ENCODE results near the gene MAPKAP1.

DNA sequence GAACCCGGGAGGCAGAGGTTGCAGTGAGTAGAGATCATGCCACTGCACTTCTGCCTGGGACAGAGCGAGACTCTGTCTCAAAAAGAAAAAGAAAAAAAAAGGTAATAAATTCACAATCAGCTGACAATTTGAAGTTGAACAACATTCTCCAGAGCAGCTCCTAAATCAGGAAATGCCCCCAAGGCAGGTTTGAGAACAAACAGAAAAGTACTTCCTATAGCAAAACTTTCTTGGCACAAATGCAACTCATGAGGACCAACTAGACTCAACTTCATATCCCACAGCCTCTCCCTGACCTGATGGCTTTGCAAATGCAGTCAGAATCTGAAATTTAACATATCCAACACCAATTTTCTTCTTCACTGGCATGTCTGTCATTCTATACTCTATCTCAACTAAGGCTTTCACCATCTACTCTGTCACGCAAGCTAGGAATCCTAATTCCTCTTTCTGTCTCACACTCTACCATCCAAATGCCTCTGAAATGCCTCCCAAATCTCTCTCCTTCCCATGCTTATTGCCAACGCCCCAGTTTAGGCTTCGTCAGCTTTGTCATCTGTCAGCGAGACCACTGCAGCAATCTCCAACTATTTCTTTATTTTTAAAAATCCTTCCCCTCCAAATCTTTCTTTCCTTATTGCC is 113.3 kb downstream of the MAPKAP1 start:
- TF ChIP-seq, protein P1, sequence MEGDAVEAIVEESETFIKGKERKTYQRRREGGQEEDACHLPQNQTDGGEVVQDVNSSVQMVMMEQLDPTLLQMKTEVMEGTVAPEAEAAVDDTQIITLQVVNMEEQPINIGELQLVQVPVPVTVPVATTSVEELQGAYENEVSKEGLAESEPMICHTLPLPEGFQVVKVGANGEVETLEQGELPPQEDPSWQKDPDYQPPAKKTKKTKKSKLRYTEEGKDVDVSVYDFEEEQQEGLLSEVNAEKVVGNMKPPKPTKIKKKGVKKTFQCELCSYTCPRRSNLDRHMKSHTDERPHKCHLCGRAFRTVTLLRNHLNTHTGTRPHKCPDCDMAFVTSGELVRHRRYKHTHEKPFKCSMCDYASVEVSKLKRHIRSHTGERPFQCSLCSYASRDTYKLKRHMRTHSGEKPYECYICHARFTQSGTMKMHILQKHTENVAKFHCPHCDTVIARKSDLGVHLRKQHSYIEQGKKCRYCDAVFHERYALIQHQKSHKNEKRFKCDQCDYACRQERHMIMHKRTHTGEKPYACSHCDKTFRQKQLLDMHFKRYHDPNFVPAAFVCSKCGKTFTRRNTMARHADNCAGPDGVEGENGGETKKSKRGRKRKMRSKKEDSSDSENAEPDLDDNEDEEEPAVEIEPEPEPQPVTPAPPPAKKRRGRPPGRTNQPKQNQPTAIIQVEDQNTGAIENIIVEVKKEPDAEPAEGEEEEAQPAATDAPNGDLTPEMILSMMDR (IDR thresholded peaks at IDR 0.05; ENCODE audit: insufficient read depth, low read length), result no peak
- TF ChIP-seq REST (IDR thresholded peaks at IDR 0.05; ENCODE audit: insufficient replicate concordance, low read depth) (no peak), GABPA (IDR thresholded peaks at IDR 0.05; ENCODE audit: low read depth) (no peak), POLR2AphosphoS5 (IDR thresholded peaks at IDR 0.05; ENCODE audit: low read depth) (no peak)

Measured in HL-60 (cell line).